Measurements from ENCODE around the gene DHRS7C.

The DHRS7C gene

DNA sequence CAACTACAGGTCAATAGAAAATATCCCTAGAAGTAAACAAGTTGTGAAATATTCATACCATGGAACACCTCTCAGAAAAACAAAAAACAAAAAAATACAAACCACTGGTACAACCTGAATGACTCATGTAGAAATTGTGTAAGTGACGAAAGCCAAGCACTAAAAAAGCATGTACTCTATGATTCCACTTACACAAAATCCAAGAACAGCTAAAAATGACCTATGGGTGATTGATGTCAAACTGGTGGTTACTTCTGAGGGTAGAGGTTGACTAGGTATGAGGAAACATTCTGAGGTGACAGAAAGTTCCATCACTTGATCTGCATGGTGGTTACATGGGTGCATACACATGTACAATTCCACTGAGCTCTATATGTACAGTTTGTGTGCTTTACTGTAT, 31.1 kb downstream of the DHRS7C start:
- no peak for DNase-seq

DNA sequence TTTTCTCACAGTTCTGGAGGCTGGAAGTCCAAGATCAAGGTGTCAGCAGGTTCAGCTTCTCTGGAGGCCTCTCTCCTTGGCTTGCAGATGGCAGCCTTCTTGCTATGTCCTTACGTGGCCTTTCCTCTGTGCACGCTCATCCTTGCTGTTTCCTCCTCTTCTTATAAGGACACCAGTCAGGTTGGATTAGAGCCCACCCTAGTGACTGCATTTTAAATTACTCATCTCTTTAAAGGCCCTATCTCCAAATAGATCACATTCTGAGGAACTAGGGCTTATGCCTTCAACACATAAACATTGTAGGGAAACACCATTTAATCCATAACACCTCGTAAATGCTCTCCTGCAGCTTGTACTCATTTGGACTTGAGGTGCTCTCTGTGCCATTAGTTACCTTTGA, 36.3 kb downstream of the DHRS7C start:
- DNase-seq = no peak

DNA sequence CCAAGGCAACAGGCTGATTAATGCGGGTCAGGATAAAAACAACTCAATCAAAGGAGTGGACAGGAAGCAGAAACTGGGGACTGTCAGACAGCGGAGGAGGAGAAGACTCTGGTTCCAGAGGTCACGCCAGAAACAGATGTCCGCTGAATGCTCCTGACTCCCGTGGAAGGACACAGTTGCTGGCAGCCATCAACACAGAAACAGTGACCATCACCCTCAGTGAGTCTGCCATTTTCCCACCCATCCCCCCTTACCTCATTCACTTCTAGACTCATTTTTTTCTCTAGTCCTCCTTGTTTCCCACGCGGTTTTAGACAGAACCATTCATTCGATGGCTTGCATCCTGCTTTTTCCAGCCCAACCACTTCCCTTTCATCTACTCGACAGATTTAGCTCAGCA, 40.9 kb downstream of the DHRS7C start:
- DNase-seq = no peak

DNA sequence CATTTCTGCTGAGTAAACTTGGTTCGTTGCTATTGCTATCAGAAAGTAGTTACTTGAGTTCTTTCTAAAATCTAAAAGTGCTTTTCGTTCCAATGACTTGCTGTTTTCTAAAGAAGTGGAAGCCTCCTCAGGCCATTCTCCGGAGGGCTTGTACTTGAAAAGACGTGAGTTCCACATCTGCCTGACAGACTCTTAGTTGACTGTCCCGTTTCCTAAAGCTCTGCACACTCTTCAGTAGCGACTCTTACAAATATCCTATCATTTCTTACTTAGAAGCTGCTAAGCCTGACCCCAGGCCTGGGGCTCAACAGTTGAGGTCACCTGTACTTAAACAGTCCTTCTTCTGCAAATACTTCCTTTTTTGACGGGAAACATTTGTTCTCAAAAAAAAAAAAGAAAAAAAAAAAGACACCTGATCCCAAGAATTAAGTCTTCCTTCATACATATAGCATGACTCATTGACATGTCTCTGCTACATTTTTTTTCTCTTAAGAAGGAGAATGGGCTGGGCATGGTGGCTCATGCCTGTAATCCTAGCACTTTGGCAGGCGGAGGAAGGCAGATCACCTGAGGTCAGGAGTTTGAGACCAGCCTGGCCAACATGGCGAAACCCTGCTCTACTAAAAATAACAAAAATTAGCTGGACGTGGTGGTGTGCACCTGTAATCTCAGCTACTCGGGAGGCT, 61.5 kb downstream of the DHRS7C start:
- DNase-seq = no peak

DNA sequence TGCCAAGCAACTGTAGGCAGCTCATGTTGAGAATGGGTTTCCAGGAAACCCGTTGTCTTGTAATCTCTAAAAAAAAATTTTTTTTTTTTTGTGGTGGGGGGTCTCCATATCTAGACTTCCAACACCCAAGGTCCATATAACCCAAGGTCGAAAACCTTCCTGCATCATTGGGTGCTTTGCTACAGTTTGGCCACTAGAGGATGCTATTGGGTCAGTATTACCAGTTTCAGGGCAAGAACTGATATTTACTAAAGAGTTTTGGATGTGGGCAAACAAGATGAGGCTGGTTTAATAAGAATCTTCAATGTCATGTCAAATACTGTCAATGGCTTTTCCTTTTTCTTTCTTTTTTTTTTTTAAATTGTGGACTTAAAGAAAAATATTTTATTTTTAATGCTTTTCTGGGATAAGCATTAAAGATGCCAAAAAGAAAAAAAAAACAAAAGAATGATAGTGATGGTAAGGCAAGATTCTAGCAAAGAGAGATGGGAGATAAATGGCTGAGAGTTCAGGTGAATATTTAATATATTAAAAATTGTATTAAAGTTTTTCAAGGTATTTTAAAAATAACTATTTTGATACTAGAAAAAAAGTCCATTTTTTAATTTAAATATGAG, 62.2 kb downstream of the DHRS7C start:
- peak; percentile 68 for DNase-seq

DNA sequence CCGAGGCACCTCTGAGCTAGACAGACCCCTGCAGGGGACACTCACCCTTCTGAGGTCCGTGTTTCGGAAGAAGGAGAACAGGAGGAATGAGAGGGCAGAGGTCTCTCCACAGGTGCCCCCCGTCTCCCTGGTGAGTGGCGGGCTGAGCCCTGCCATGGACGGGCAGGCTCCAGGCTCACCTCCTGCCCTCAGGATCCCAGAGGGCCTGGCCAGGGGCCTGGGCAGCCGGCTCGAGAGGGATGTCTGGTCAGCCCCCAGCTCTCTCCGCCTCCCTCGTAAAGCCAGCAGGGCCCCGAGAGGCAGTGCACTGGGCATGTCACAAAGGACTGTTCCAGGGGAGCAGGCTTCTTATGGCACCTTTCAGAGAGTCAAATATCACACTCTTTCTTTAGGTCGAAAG, 62.8 kb downstream of the DHRS7C start:
- DNase-seq = no peak

DNA sequence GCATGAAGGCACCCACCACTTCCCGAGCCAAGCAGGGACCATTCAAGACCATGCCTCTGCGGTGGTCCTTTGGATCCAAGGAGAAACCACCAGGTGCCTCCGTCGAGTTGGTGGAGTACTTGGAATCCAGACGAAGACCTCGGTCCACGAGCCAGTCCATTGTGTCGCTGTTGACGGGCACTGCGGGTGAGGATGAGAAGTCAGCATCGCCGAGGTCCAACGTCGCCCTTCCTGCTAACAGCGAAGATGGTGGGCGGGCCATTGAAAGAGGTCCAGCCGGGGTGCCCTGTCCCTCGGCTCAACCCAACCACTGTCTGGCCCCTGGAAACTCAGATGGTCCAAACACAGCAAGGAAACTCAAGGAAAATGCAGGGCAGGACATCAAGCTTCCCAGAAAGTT, 63.4 kb downstream of the DHRS7C start:
- DNase-seq = no peak

DNA sequence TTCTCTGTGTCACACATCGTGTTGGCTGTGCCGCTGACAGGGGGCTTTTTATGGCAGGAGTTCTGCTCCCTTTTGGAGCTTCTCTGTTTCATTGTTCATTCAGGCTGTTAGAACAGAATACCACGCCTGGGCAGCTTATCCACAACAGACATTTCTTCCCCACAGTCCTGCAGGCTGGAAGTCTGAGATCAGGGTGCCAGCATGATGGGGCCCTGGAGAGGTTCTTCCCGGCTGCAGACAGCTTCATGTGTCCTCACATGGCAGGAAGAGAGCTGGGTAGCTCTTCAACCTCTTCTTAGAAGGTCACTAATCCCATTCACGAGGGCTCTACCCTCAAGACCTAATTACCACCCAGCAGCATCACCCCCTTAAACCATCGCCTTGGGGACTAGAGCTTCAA, 65.1 kb downstream of the DHRS7C start:
- DNase-seq = no peak

DNA sequence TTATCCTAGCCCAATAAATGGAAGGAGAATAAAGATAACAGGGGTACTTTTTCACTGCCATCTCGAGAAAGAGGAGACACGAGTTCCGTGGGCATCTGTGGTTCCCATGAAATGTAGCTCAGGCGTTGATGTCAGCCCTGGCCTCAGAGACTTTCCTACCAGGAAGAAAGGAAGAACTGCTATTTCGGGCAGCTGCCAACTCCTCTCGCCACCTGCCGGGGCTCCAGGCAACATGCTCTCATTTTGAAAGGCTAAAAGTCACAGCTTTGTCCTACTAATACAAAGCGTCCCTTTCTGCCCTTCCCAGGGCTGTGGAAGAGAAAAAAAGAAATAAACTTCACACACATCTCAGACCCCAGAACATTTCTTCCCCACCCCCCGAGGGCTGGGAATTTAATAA, 65.8 kb downstream of the DHRS7C start:
- DNase-seq = no peak

Measured in DMS53 (cell line).